MM.1S (cell line): ENCODE measurements around the gene AGBL4.

ENCODE experiments used
- DNase-seq: peaks from one replicate; pipeline ENCODE4 v3.0.0-alpha.2; 2015
- H2AFZ ChIP-seq: fragments of 300-600 bp; sonication (generic); 2 replicates; pipeline ENCODE4 v1.6.0; 2016; ENCODE audit warnings: antibody characterized with exemption, low read length
- H3F3A ChIP-seq: fragments of 300-600 bp; sonication (generic); 2 replicates; pipeline ENCODE4 v1.6.1; 2016; ENCODE audit warnings: mild to moderate bottlenecking, antibody characterized with exemption, low read length, moderate library complexity, mixed read lengths; ENCODE audit not compliant: insufficient read depth
- H3K27ac ChIP-seq: fragments of 300-600 bp; sonication (generic); 2 replicates; pipeline ENCODE4 v1.5.1; 2016; ENCODE audit warnings: mild to moderate bottlenecking, low read length
- H3K27me3 ChIP-seq: fragments of 300-600 bp; sonication (generic); replicated peaks from 2 replicates; pipeline ENCODE4 v1.6.0; 2016; ENCODE audit warnings: low read length; ENCODE audit not compliant: insufficient read depth
- H3K36me3 ChIP-seq: fragments of 300-600 bp; sonication (generic); replicated peaks from 2 replicates; pipeline ENCODE4 v1.6.1; 2016; ENCODE audit warnings: mild to moderate bottlenecking, low read length, mixed read lengths; ENCODE audit not compliant: insufficient read depth
- H3K4me1 ChIP-seq: fragments of 300-600 bp; sonication (generic); 2 replicates; pipeline ENCODE4 v1.6.1; 2016; ENCODE audit warnings: low read length, mixed read lengths
- H3K4me2 ChIP-seq: fragments of 300-600 bp; sonication (generic); 2 replicates; pipeline ENCODE4 v1.6.0; 2016; ENCODE audit warnings: low read depth, low read length
- H3K4me3 ChIP-seq: fragments of 300-600 bp; sonication (generic); 2 replicates; pipeline ENCODE4 v1.5.1; 2016; ENCODE audit warnings: low read length, mixed read lengths
- H3K79me2 ChIP-seq: fragments of 300-600 bp; sonication (generic); 2 replicates; pipeline ENCODE4 v1.6.1; 2016; ENCODE audit warnings: mixed run types, low read length, mixed read lengths
- H3K9ac ChIP-seq: fragments of 300-600 bp; sonication (generic); 2 replicates; pipeline ENCODE4 v1.6.1; 2016; ENCODE audit warnings: low read length, mixed read lengths
- H3K9me2 ChIP-seq: fragments of 300-600 bp; sonication (generic); replicated peaks from 2 replicates; pipeline ENCODE4 v1.6.1; 2016; ENCODE audit warnings: mild to moderate bottlenecking, low read length, mixed read lengths; ENCODE audit not compliant: insufficient read depth
- H3K9me3 ChIP-seq: fragments of 300-600 bp; sonication (generic); replicated peaks from 2 replicates; pipeline ENCODE4 v1.6.1; 2016; ENCODE audit warnings: mild to moderate bottlenecking, low read length, mixed read lengths; ENCODE audit not compliant: insufficient read depth
- H4K20me1 ChIP-seq: fragments of 300-600 bp; sonication (generic); 2 replicates; pipeline ENCODE4 v1.6.1; 2016; ENCODE audit warnings: mild to moderate bottlenecking, low read length, moderate library complexity, mixed read lengths; ENCODE audit not compliant: insufficient read depth
- EZH2 ChIP-seq: fragments of 300-600 bp; sonication (generic); optimal IDR thresholded peaks from 2 replicates; pipeline ENCODE3; 2017; ENCODE audit warnings: low read depth, mild to moderate bottlenecking, antibody characterized with exemption, low read length, mixed read lengths
- EZH2phosphoT487 ChIP-seq: fragments of 300-600 bp; sonication (generic); IDR thresholded peaks from 2 replicates; pipeline ENCODE4 v1.6.1; 2018; ENCODE audit warnings: antibody characterized with exemption, low read length
- TF ChIP-seq, protein P1 (sequence below): fragments of 300-600 bp; sonication (generic); IDR thresholded peaks from 2 replicates; pipeline ENCODE4 v1.5.1; 2016; ENCODE audit warnings: antibody characterized with exemption, low read length, mixed read lengths

The AGBL4 gene

DNA sequence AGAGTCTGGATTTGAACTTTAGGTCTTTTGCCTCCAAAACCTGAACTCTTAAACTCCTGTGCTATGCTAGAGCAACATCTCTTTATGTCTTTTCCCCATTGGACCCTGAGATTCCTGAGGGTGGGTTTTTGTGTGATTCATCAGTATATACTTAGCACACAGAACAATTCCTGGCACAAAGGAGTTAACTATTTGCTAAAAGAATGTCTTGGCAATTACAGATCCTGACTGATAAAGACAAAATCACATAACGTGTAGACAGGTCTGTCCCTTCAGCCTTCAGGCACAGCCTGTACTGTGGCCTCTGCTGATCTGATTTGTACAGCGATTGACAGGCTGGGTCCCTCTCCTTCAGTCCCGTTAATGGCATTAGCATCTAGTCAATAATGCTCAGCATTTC, 1084.7 kb downstream of the AGBL4 start:
- DNase-seq = no peak
- H3K27ac ChIP-seq = no peak overlapping the region
- no peak overlapping the region for H3K4me2 ChIP-seq
- H3K4me1 ChIP-seq = peaks cover 8% of the 10 kb centered on the region; the same call in 1 of the 2 replicates
- no peaks in the 10 kb centered on the region for H3F3A ChIP-seq
- no peaks in the 10 kb centered on the region for H3K9me2 ChIP-seq
- no peaks in the 10 kb centered on the region for H4K20me1 ChIP-seq
- H3K9me3 ChIP-seq = no peaks in the 10 kb centered on the region
- no peak for TF ChIP-seq EZH2
- H3K79me2 ChIP-seq = no peaks in the 10 kb centered on the region
- H3K4me3 ChIP-seq = no peak overlapping the region
- no peak overlapping the region for H2AFZ ChIP-seq
- H3K27me3 ChIP-seq = no peaks in the 10 kb centered on the region
- H3K9ac ChIP-seq = no peak overlapping the region
- H3K36me3 ChIP-seq = no peaks in the 10 kb centered on the region

DNA sequence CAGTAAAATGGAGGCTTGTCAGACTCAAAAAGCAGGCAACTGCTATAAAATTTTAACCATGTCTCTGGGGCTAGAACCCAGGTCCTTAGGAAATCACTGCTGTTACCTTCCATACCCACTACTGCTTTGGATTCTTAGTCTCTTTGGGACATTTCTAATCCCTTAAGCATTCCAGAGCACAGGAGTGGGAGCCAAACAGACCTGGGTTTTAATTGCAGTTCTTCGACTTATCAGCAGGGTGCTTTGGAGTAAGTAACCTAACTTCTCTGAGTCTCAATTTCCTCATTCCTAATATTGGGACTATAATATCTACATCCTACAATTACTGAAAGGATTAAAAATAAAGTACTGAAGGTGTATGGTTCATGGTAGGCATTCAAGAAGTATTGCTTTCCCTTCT, 1086.0 kb downstream of the AGBL4 start:
- no peak overlapping the region for H3K27ac ChIP-seq
- no peaks in the 10 kb centered on the region for H4K20me1 ChIP-seq
- H3K4me2 ChIP-seq = no peak overlapping the region
- no peaks in the 10 kb centered on the region for H3K27me3 ChIP-seq
- TF ChIP-seq EZH2 (no peak), EZH2phosphoT487 (no peak)
- TF ChIP-seq, protein P1, sequence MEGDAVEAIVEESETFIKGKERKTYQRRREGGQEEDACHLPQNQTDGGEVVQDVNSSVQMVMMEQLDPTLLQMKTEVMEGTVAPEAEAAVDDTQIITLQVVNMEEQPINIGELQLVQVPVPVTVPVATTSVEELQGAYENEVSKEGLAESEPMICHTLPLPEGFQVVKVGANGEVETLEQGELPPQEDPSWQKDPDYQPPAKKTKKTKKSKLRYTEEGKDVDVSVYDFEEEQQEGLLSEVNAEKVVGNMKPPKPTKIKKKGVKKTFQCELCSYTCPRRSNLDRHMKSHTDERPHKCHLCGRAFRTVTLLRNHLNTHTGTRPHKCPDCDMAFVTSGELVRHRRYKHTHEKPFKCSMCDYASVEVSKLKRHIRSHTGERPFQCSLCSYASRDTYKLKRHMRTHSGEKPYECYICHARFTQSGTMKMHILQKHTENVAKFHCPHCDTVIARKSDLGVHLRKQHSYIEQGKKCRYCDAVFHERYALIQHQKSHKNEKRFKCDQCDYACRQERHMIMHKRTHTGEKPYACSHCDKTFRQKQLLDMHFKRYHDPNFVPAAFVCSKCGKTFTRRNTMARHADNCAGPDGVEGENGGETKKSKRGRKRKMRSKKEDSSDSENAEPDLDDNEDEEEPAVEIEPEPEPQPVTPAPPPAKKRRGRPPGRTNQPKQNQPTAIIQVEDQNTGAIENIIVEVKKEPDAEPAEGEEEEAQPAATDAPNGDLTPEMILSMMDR = no peak
- peaks cover 8% of the 10 kb centered on the region; the same call in 1 of the 2 replicates for H3K4me1 ChIP-seq
- DNase-seq = no peak
- H3K9me2 ChIP-seq = no peaks in the 10 kb centered on the region
- H3K79me2 ChIP-seq = no peaks in the 10 kb centered on the region
- H3K4me3 ChIP-seq = no peak overlapping the region
- no peaks in the 10 kb centered on the region for H3K9me3 ChIP-seq
- H3K9ac ChIP-seq = no peak overlapping the region
- no peak overlapping the region for H2AFZ ChIP-seq
- no peaks in the 10 kb centered on the region for H3F3A ChIP-seq
- H3K36me3 ChIP-seq = no peaks in the 10 kb centered on the region

DNA sequence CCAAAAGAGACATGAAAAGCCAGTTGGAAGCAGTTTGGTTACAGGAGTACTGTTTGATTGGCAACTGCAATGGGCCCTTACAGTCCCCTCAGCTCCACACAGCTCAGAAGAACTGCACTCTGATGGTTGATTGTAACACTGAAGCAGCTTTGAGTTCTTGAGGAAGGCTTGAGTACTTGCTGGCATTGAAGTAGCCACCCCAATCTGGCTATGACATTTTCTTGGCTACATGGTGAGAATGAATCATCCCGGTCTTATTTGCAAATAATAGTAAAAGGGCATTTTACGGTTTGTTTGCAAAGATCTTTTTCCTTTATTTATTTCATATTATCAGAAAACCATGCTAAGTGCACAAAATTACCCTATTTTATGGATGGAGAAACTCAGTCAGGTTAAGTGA, 1087.3 kb downstream of the AGBL4 start:
- no peaks in the 10 kb centered on the region for H3F3A ChIP-seq
- H3K36me3 ChIP-seq = no peaks in the 10 kb centered on the region
- H3K9ac ChIP-seq = no peak overlapping the region
- peaks cover 8% of the 10 kb centered on the region; the same call in 1 of the 2 replicates for H3K4me1 ChIP-seq
- TF ChIP-seq, protein P1 = no peak
- TF ChIP-seq EZH2phosphoT487 (no peak), EZH2 (no peak)
- no peaks in the 10 kb centered on the region for H4K20me1 ChIP-seq
- H3K9me2 ChIP-seq = no peaks in the 10 kb centered on the region
- no peaks in the 10 kb centered on the region for H3K27me3 ChIP-seq
- H3K9me3 ChIP-seq = no peaks in the 10 kb centered on the region
- H3K27ac ChIP-seq = no peak overlapping the region
- no peaks in the 10 kb centered on the region for H3K79me2 ChIP-seq
- no peak overlapping the region for H3K4me2 ChIP-seq
- H2AFZ ChIP-seq = no peak overlapping the region
- DNase-seq = no peak
- H3K4me3 ChIP-seq = no peak overlapping the region

DNA sequence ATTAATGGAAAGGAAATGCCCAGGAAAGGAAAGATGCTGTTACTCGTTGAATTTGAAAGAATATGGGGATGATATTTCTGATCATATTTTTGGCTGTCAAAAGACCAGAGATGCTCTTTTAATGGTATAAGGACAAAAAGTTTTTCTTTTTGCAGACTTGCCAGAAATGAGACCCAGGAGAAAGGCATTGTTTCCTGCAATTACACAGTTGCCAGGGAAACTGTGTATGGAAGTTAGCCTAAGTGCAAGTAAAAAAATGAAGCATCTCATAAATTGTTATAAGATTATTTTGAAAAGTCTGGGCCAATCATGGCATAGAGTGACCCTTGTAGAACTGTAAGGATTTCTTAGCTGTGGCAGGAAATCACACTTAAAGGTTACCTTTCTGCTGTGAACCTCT, 1091.4 kb downstream of the AGBL4 start:
- H3K36me3 ChIP-seq = no peaks in the 10 kb centered on the region
- no peaks in the 10 kb centered on the region for H3K27me3 ChIP-seq
- no peak overlapping the region for H3K27ac ChIP-seq
- H3K9me2 ChIP-seq = no peaks in the 10 kb centered on the region
- H3F3A ChIP-seq = no peaks in the 10 kb centered on the region
- H2AFZ ChIP-seq = no peak overlapping the region
- H4K20me1 ChIP-seq = no peaks in the 10 kb centered on the region
- H3K9ac ChIP-seq = no peak overlapping the region
- no peaks in the 10 kb centered on the region for H3K9me3 ChIP-seq
- TF ChIP-seq, protein P1 = no peak
- no peak for DNase-seq
- H3K4me3 ChIP-seq = no peak overlapping the region
- no peaks in the 10 kb centered on the region for H3K4me1 ChIP-seq
- H3K79me2 ChIP-seq = no peaks in the 10 kb centered on the region
- no peak overlapping the region for H3K4me2 ChIP-seq
